ENCODE data around the gene TMEFF2.

Gene TMEFF2

GRCh38 chr2:192023006-192023405, 171.7 kb downstream of the TMEFF2 start:
- DNase-seq (ENCODE audit: extremely low read depth in 1 of 2, low read depth in 1 of 2): no peak

- DNase-seq (ENCODE audit: extremely low read depth in 1 of 2, low read depth in 1 of 2): no peak
Observed at GRCh38 chr2:192017844-192018243, 176.9 kb downstream of the TMEFF2 start.

- no peak for DNase-seq (ENCODE audit: extremely low read depth in 1 of 2, low read depth in 1 of 2)
Observed at GRCh38 chr2:192016265-192016664, 178.5 kb downstream of the TMEFF2 start.

- no peak for DNase-seq (ENCODE audit: extremely low read depth in 1 of 2, low read depth in 1 of 2)
Observed at GRCh38 chr2:192013211-192013610, 181.5 kb downstream of the TMEFF2 start.

- no peak for DNase-seq (ENCODE audit: extremely low read depth in 1 of 2, low read depth in 1 of 2)
Observed at GRCh38 chr2:192011196-192011595, 183.5 kb downstream of the TMEFF2 start.

GRCh38 chr2:192010073-192010472, 184.7 kb downstream of the TMEFF2 start:
- DNase-seq (ENCODE audit: extremely low read depth in 1 of 2, low read depth in 1 of 2): no peak

- DNase-seq (ENCODE audit: extremely low read depth in 1 of 2, low read depth in 1 of 2): no peak
Observed at GRCh38 chr2:192007581-192008228, 187.0 kb downstream of the TMEFF2 start.

GRCh38 chr2:192005211-192005610, 189.5 kb downstream of the TMEFF2 start:
- no peak for DNase-seq (ENCODE audit: extremely low read depth in 1 of 2, low read depth in 1 of 2)

- no peak for DNase-seq (ENCODE audit: extremely low read depth in 1 of 2, low read depth in 1 of 2)
Observed at GRCh38 chr2:192004188-192004963, 190.4 kb downstream of the TMEFF2 start.

- no peak for DNase-seq (ENCODE audit: extremely low read depth in 1 of 2, low read depth in 1 of 2)
Observed at GRCh38 chr2:192002418-192002817, 192.3 kb downstream of the TMEFF2 start.

GRCh38 chr2:192000196-192000980, 194.3 kb downstream of the TMEFF2 start:
- no peak for DNase-seq (ENCODE audit: extremely low read depth in 1 of 2, low read depth in 1 of 2)

- no peak for DNase-seq (ENCODE audit: extremely low read depth in 1 of 2, low read depth in 1 of 2)
Observed at GRCh38 chr2:191999101-191999841, 195.5 kb downstream of the TMEFF2 start.

GRCh38 chr2:191995285-191995684, 199.4 kb downstream of the TMEFF2 start:
- no peak for DNase-seq (ENCODE audit: extremely low read depth in 1 of 2, low read depth in 1 of 2)

- no peak for DNase-seq (ENCODE audit: extremely low read depth in 1 of 2, low read depth in 1 of 2)
Observed at GRCh38 chr2:191994749-191995148, 200.0 kb downstream of the TMEFF2 start.

- no peak for DNase-seq (ENCODE audit: extremely low read depth in 1 of 2, low read depth in 1 of 2)
Observed at GRCh38 chr2:191991442-191991841, 203.3 kb downstream of the TMEFF2 start.

GRCh38 chr2:191985740-191986139, 209.0 kb downstream of the TMEFF2 start:
- no peak for DNase-seq (ENCODE audit: extremely low read depth in 1 of 2, low read depth in 1 of 2)

GRCh38 chr2:191983591-191983990, 211.1 kb downstream of the TMEFF2 start:
- DNase-seq (ENCODE audit: extremely low read depth in 1 of 2, low read depth in 1 of 2): no peak

GRCh38 chr2:191983186-191983585, 211.5 kb downstream of the TMEFF2 start:
- no peak for DNase-seq (ENCODE audit: extremely low read depth in 1 of 2, low read depth in 1 of 2)

- DNase-seq (ENCODE audit: extremely low read depth in 1 of 2, low read depth in 1 of 2): no peak
Observed at GRCh38 chr2:191981706-191982105, 213.0 kb downstream of the TMEFF2 start.

- DNase-seq (ENCODE audit: extremely low read depth in 1 of 2, low read depth in 1 of 2): no peak
Observed at GRCh38 chr2:191980483-191980882, 214.2 kb downstream of the TMEFF2 start.

GRCh38 chr2:191979221-191979730, 215.5 kb downstream of the TMEFF2 start:
- no peak for DNase-seq (ENCODE audit: extremely low read depth in 1 of 2, low read depth in 1 of 2)

Measured in stimulated activated CD8-positive, alpha-beta memory T cell treated with anti-CD3 and anti-CD28 coated beads, Interleukin-7, amount 100 ng/mL, for 48 hours (primary cell).